Heart left ventricle (tissue), 16 donors: ENCODE measurements around the gene FOXA2. TPM values are rescaled to one million over a fixed set of nuclear protein-coding genes. Genes with fewer than 3 reads are reported as not detected.

Source experiments
- ATAC-seq, 4 donors: fragments of 200-7000 bp; cut with Tn5 transposase; one replicate each; pipeline ENCODE4 v1.9.1; 2020 to 2022; ENCODE audit warnings: moderate library complexity in 4 of 4, mild to moderate bottlenecking in 3 of 4, moderate number of reproducible peaks in 1 of 4
- DNase-seq, 5 donors: peaks; one replicate each; pipeline ENCODE4 v3.0.0-alpha.2; 2020
- H3K27ac ChIP-seq, 12 donors: fragments of 200-600 bp; sonication (generic) in 4 of 12; one replicate each; pipeline versions ENCODE4 v1.5.0 to v1.8.0; 2016 to 2022; ENCODE audit warnings: mild to moderate bottlenecking in 2 of 12
- H3K27me3 ChIP-seq, 9 donors: fragments of 200-600 bp; sonication (generic) in 2 of 9; one replicate each; pipeline versions ENCODE4 v1.5.1 to v1.8.0; 2016 to 2022; ENCODE audit warnings: mild to moderate bottlenecking in 3 of 9
- H3K36me3 ChIP-seq, 9 donors: fragments of 200-600 bp; sonication (generic) in 2 of 9; one replicate each; pipeline versions ENCODE4 v1.5.0 to v1.8.0; 2018 to 2022; ENCODE audit warnings: mild to moderate bottlenecking in 2 of 9
- H3K4me1 ChIP-seq, 12 donors: fragments of 200-600 bp; sonication (generic) in 4 of 12; one replicate each; pipeline versions ENCODE4 v1.5.0 to v1.8.0; 2016 to 2022; ENCODE audit warnings: mild to moderate bottlenecking in 3 of 12
- H3K4me3 ChIP-seq, 12 donors: fragments of 200-600 bp; sonication (generic) in 4 of 12; one replicate each; pipeline versions ENCODE4 v1.5.0 to v1.8.0; 2017 to 2022; ENCODE audit warnings: mild to moderate bottlenecking in 9 of 12, moderate library complexity in 4 of 12
- H3K9me3 ChIP-seq, 12 donors: fragments of 200-600 bp; sonication (generic) in 4 of 12; one replicate each; pipeline versions ENCODE4 v1.5.0 to v1.8.0; 2016 to 2022; ENCODE audit warnings: mild to moderate bottlenecking in 1 of 12
- CTCF ChIP-seq, 12 donors: fragments of 200-600 bp; sonication (generic) in 4 of 12; IDR thresholded peaks; one replicate each; pipeline versions ENCODE4 v1.5.0 to v1.8.0; 2018 to 2022; ENCODE audit warnings: antibody characterized with exemption in 12 of 12, mild to moderate bottlenecking in 5 of 12
- POLR2A ChIP-seq, 2 donors: fragments of 450-650 bp; IDR thresholded peaks; one replicate each; pipeline ENCODE4 v1.6.1; 2017; ENCODE audit warnings: antibody characterized with exemption in 2 of 2, mild to moderate bottlenecking in 2 of 2, moderate library complexity in 2 of 2
- WGBS, 4 donors: extraction: QIAGEN DNeasy Blood & Tissue Kit in 2 of 4; methylation state at CpG; one replicate each; pipeline versions ENCODE4 v1.1.5 to v1.1.7; 2013 to 2018; 5-methylcytosine and 5-hydroxymethylcytosine counted together
- intact Hi-C, 10 donors: fragments of 100-400 bp; cut with DNase I; formaldehyde crosslinking; loops; one replicate each; pipeline versions ENCODE4 v1.11.1 to v1.14.2; 2022
- polyA plus RNA-seq, 2 donors: library from polyadenylated mRNA; stranded (reverse); fragments of 200-250 nt; gene quantifications; one replicate each; pipeline ENCODE4 v1.2.3, GENCODE V29; 2013
- total RNA-seq, 9 donors: library from RNA; depleted of rRNA in 2 of 9; stranded (reverse); fragments of >200 nt in 2 of 9; fragmentation: NEBNext Ultra II Directional in 3 of 9; extraction: Animal tissue kit (Norgen Biotek cat#: 25700) in 3 of 9; gene quantifications; one replicate each; pipeline versions ENCODE4 v1.1.0 to v1.2.4, GENCODE V29; 2016 to 2023
- donor health status: ischemic (EF 13 %, LVEDD 7.1; RV severe dilation, severe dysfunction).
- donor health status: healthy with polysubstance abuse.
- donor health status: DM: no; HTN: yes; CAD: no.
- donor health status: DM: no; HTN: no; CAD: no.
- donor health status: ischemic (EF 25% LVEDD 6.9; RV normal size, moderate dysfunction).
- donor health status: ischemic (EF 25% LVEDD 5.7; RV mildly dilated, moderate dysfunction).
- donor health status: healthy.
- donor health status: DM: yes; HTN: yes; CAD: no.
- donor health status: ischemic (EF 35%, LVEDD 5.7; RV mildly dilated, moderate dysfunction).
- donor health status: nonischemic (EF 11% LVEDD 7.7; RV severe dilation, severe dysfunction).
- donor health status: DM: yes; HTN: yes; CAD: no.
- donor health status: PGD.
- donor health status: ischemic (EF 29% LVEDD 5.4; RV normal size, mild dysfunction).
- donor health status: nonischemic (EF 23%, LVEDD 6.1; RV moderate dilation, normal function).

Gene FOXA2
- total and polyA plus RNA-seq, 11 donors = not detected

GRCh38 chr20:22559711-22560318, 24.6 kb downstream of the FOXA2 start:
- 10 to 17% (median 12%) methylated on average over 6 of the region's 6 CpGs for WGBS, 4 donors
- Histone ChIP-seq H3K27ac (no peak overlapping the region), H3K9me3 (no peaks in the 10 kb centered on the region), H3K4me3 (no peak overlapping the region), H3K27me3 (peaks cover 19 to 92% (median 72%) of the 10 kb centered on the region in 9 donors), H3K36me3 (no peaks in the 10 kb centered on the region), H3K4me1 (no peaks in the 10 kb centered on the region)
- TF ChIP-seq POLR2A (IDR thresholded peaks at IDR 0.05) (no peak), CTCF (IDR thresholded peaks at IDR 0.05) (no peak)
- DNase-seq (no peak), ATAC-seq (no peak)
- intact Hi-C loops = loop anchor here in 1 of 10 donors (10.0 kb wide), 1 partner anchor 45 kb away; no protein-coding TSS in a partner anchor

- intact Hi-C loops = no loop called here
- Histone ChIP-seq H3K4me1 (no peaks in the 10 kb centered on the region), H3K27me3 (peaks cover 19 to 91% (median 51%) of the 10 kb centered on the region in 9 donors), H3K9me3 (peaks cover 0 to 6% (median 0%) of the 10 kb centered on the region in 12 donors), H3K36me3 (no peaks in the 10 kb centered on the region), H3K27ac (no peak overlapping the region), H3K4me3 (no peak overlapping the region)
- TF ChIP-seq POLR2A (IDR thresholded peaks at IDR 0.05) (no peak), CTCF (IDR thresholded peaks at IDR 0.05) (no peak)
- DNase-seq (no peak), ATAC-seq (no peak)
- WGBS, 4 donors = 45 to 73% (median 58%) methylated on average over 9 to 13 of the region's 13 CpGs
Measured at GRCh38 chr20:22557403-22558276, 26.7 kb downstream of the FOXA2 start.

GRCh38 chr20:22556565-22557056, 27.8 kb downstream of the FOXA2 start:
- peaks cover 18 to 87% (median 42%) of the 10 kb centered on the region in 9 donors for H3K27me3 ChIP-seq
- no peak overlapping the region for H3K27ac ChIP-seq
- no peak for TF ChIP-seq POLR2A (IDR thresholded peaks at IDR 0.05)
- no peak for TF ChIP-seq CTCF (IDR thresholded peaks at IDR 0.05)
- no peaks in the 10 kb centered on the region for H3K4me1 ChIP-seq
- H3K4me3 ChIP-seq = no peak overlapping the region
- ATAC-seq (no peak), DNase-seq (no peak)
- intact Hi-C loops = no loop called here
- 25 to 31% (median 28%) methylated on average over 8 of the region's 8 CpGs for WGBS, 4 donors
- H3K9me3 ChIP-seq = peaks cover 0 to 6% (median 0%) of the 10 kb centered on the region in 12 donors
- H3K36me3 ChIP-seq = no peaks in the 10 kb centered on the region
